Loucy (cell line): ENCODE measurements around the gene TRAPPC4.
"Not testable (repeated sequence)": the region's sequence is repeated elsewhere in the genome, so short reads cannot be mapped to it uniquely, and the experiment has no call there.

Experiments
- H2AFZ ChIP-seq: fragments of 200-600 bp; sonication (generic); 2 replicates; pipeline ENCODE4 v1.6.0; 2016; ENCODE audit warnings: antibody characterized with exemption, mild to moderate bottlenecking, low read length, moderate library complexity
- H3F3A ChIP-seq: fragments of 200-600 bp; 2 replicates; pipeline ENCODE4 v1.6.0; 2016; ENCODE audit warnings: antibody characterized with exemption, low read depth, mild to moderate bottlenecking
- H3K27me3 ChIP-seq: fragments of 200-600 bp; sonication (generic); 2 replicates; pipeline ENCODE4 v1.6.1; 2014; ENCODE audit warnings: low read length, mild to moderate bottlenecking; ENCODE audit not compliant: insufficient read depth, poor library complexity, severe bottlenecking
- H3K36me3 ChIP-seq: fragments of 200-600 bp; sonication (generic); 2 replicates; pipeline ENCODE4 v1.6.1; 2016; ENCODE audit warnings: low read length; ENCODE audit not compliant: insufficient read depth
- H3K4me1 ChIP-seq: fragments of 200-600 bp; sonication (generic); 2 replicates; pipeline ENCODE4 v1.5.1; 2014; ENCODE audit warnings: low read length, mild to moderate bottlenecking; ENCODE audit not compliant: insufficient read depth, poor library complexity, severe bottlenecking
- H3K4me2 ChIP-seq: fragments of 200-600 bp; sonication (generic); 2 replicates; pipeline ENCODE4 v1.6.0; 2014; ENCODE audit warnings: antibody characterized with exemption, low read length, low read depth, mild to moderate bottlenecking; ENCODE audit not compliant: poor library complexity, severe bottlenecking
- H3K4me3 ChIP-seq: fragments of 200-600 bp; sonication (generic); 2 replicates; pipeline ENCODE4 v1.5.1; 2014; ENCODE audit warnings: low read length, mild to moderate bottlenecking, mixed read lengths; ENCODE audit not compliant: poor library complexity, severe bottlenecking
- H3K79me2 ChIP-seq: fragments of 200-600 bp; sonication (generic); 2 replicates; pipeline ENCODE4 v1.6.1; 2014; ENCODE audit warnings: low read length; ENCODE audit not compliant: insufficient read depth
- H3K9ac ChIP-seq: fragments of 200-600 bp; sonication (generic); 2 replicates; pipeline ENCODE4 v1.6.0; 2014; ENCODE audit warnings: mild to moderate bottlenecking, low read depth, low read length, moderate library complexity; ENCODE audit not compliant: poor library complexity, severe bottlenecking
- H3K9me2 ChIP-seq: fragments of 200-600 bp; sonication (generic); replicated peaks from 2 replicates; pipeline ENCODE4 v1.6.1; 2016; ENCODE audit warnings: low read depth, low read length, mixed read lengths
- H3K9me3 ChIP-seq: fragments of 200-600 bp; sonication (generic); 2 replicates; pipeline ENCODE4 v1.6.1; 2014; ENCODE audit warnings: mild to moderate bottlenecking, antibody characterized with exemption, low read length, low read depth; ENCODE audit not compliant: insufficient read depth
- H4K20me1 ChIP-seq: fragments of 200-600 bp; sonication (generic); 2 replicates; pipeline ENCODE4 v1.6.0; 2014; ENCODE audit warnings: antibody characterized with exemption, low read length, mild to moderate bottlenecking; ENCODE audit not compliant: insufficient read depth, poor library complexity, severe bottlenecking
- EZH2phosphoT487 ChIP-seq: fragments of 200-600 bp; IDR thresholded peaks from 2 replicates; pipeline ENCODE4 v1.6.1; 2018; ENCODE audit warnings: antibody characterized with exemption, mild to moderate bottlenecking, moderate library complexity, borderline replicate concordance
- TF ChIP-seq, protein P1 (sequence below): fragments of 200-600 bp; sonication (generic); conservative IDR thresholded peaks from 2 replicates; pipeline ENCODE4 v1.5.1; 2014; ENCODE audit warnings: mild to moderate bottlenecking, antibody characterized with exemption, low read length

The TRAPPC4 gene

DNA sequence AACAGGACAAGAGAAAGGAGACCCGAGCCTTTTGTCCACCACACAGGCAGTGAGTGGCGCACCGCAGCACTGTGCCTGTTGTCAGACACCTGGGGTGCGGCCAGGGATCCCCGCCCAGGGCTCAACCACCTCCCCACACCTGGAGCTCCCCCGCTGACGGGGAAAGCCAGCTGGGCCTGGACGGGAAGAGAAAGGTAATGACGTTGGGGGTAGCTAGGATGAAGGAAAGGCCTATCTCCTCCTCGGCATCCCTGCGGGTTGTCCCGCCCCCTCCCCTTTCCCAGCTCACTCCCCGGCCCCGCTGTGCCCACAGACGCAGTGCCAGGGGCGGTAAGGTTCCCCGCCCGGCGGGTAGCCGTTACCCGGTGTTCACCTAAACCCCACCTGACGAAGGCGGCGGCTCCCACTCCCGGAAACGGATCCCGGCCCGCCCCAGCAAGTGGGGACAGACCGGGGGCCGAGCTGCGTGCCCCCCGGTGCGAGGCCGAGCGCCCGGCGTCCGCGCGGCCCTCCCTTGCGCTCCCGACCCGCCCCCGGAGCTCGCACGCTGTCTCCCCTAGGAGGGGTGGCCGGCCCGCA is 37.9 kb downstream of the TRAPPC4 start:
- Histone ChIP-seq H3K9ac (peak overlapping the region; percentile 99), H3K9me3 (no peaks in the 10 kb centered on the region), H2AFZ (peak overlapping the region; percentile 81)

DNA sequence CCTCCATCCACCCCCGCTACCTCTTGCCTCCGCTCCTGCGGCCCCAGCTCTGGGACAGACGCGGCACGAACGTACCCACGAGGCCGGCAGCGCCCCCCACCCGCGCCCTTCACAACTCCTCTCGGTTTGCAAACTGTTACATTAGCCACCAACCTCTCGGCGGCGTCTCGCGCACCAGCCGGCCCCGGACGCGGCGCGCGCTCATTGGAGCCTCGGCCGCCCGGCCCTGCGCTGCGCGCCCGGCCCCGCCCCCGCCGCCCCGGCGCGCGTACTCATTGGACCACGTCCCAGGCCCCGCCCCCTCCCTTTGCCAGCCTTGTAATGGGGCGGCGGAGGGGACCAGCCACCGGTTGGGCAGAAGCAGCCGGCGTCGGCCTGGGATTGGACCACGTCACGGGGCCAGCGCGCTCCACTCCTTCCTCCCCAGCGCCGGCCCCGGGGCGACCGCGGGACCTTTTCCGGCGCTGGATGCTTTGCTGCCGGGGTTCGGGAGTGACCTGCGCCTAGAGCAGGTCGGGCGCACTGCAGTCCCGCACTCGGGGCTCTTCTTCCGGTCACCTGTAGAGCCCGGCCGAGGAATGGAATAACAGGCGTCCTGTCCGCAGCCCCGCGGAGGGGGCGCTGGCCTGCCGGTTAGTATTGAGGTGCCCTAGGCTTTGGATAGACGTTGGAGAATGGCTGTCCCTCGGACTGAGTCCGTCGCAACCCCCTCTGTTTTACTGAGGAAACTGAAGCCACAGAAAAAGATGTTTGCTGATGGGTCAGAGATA is 38.6 kb downstream of the TRAPPC4 start, which contains the start of gene HYOU1:
HYOU1 (minus strand) TSS at position 206 of the 770 bp plus-strand sequence. CDS start 1,045 bp downstream, outside the sequence.
- H2AFZ ChIP-seq, result peak within 1 kb of the TSS; percentile 82
- peaks cover 6% of the 10 kb centered on the region for H3K27me3 ChIP-seq

More for the DNA sequence above, 37.9 kb downstream of the TRAPPC4 start:
- H3K36me3 ChIP-seq, result peaks cover 37% of the 10 kb centered on the region
- peak overlapping the region; percentile 93 for H3K4me2 ChIP-seq
- peaks cover 61% of the 10 kb centered on the region for H3K79me2 ChIP-seq
- TF ChIP-seq, protein P1, sequence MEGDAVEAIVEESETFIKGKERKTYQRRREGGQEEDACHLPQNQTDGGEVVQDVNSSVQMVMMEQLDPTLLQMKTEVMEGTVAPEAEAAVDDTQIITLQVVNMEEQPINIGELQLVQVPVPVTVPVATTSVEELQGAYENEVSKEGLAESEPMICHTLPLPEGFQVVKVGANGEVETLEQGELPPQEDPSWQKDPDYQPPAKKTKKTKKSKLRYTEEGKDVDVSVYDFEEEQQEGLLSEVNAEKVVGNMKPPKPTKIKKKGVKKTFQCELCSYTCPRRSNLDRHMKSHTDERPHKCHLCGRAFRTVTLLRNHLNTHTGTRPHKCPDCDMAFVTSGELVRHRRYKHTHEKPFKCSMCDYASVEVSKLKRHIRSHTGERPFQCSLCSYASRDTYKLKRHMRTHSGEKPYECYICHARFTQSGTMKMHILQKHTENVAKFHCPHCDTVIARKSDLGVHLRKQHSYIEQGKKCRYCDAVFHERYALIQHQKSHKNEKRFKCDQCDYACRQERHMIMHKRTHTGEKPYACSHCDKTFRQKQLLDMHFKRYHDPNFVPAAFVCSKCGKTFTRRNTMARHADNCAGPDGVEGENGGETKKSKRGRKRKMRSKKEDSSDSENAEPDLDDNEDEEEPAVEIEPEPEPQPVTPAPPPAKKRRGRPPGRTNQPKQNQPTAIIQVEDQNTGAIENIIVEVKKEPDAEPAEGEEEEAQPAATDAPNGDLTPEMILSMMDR, result no peak
- TF ChIP-seq EZH2phosphoT487, result no peak
- peaks cover 6% of the 10 kb centered on the region for H3K27me3 ChIP-seq
- H3K4me1 ChIP-seq, result peaks cover 26% of the 10 kb centered on the region
- H3F3A ChIP-seq, result no peaks in the 10 kb centered on the region
- H4K20me1 ChIP-seq, result peaks cover 31% of the 10 kb centered on the region
- no peaks in the 10 kb centered on the region for H3K9me2 ChIP-seq
- H3K4me3 ChIP-seq, result peak overlapping the region; percentile 94

DNA sequence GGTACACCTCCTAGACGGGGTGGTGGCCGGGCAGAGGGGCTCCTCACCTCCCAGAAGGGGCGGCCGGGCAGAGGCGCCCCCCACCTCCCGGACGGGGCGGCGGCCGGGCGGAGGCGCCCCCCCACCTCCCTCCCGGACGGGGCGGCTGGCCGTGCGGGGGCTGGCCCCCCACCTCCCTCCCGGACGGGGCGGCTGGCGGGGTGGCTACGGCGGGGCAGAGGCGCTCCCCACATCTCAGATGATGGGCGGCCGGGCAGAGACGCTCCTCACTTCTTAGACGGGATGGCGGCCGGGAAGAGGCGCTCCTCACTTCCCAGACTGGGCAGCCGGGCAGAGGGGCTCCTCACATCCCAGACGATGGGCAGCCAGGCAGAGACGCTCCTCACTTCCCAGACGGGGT is 40.6 kb downstream of the TRAPPC4 start:
- H3F3A ChIP-seq, H3K9me2 ChIP-seq, H3K4me2 ChIP-seq, H3K9me3 ChIP-seq, H3K9ac ChIP-seq, H3K4me3 ChIP-seq, H3K27me3 ChIP-seq, H2AFZ ChIP-seq: not testable (repeated sequence)
- Histone ChIP-seq H4K20me1 (peaks cover 26% of the 10 kb centered on the region), H3K4me1 (peaks cover 24% of the 10 kb centered on the region), H3K79me2 (peaks cover 36% of the 10 kb centered on the region), H3K36me3 (peaks cover 10% of the 10 kb centered on the region; the same call in 1 of the 2 replicates)

More for the DNA sequence above, 38.6 kb downstream of the TRAPPC4 start, which contains the start of gene HYOU1:
- H3K4me1 ChIP-seq, result peaks cover 26% of the 10 kb centered on the region
- H3K9ac ChIP-seq, result peak within 1 kb of the TSS; percentile 99
- peak within 1 kb of the TSS; percentile 94 for H3K4me3 ChIP-seq
- H3K9me2 ChIP-seq, result no peaks in the 10 kb centered on the region
- TF ChIP-seq, protein P1, result no peak; the same call in 1 of the 2 replicates
- peaks cover 54% of the 10 kb centered on the region for H3K79me2 ChIP-seq
- no peaks in the 10 kb centered on the region for H3F3A ChIP-seq
- no peaks in the 10 kb centered on the region for H3K9me3 ChIP-seq
- H4K20me1 ChIP-seq, result peaks cover 31% of the 10 kb centered on the region
- peak within 1 kb of the TSS; percentile 93 for H3K4me2 ChIP-seq
- H3K36me3 ChIP-seq, result peaks cover 30% of the 10 kb centered on the region
